Activated T-helper 2 cell treated with anti-CD3 and anti-CD28 coated beads, Interferon-gamma antibody, Interleukin-2, Interleukin-4, amounts not matched to agents 10 μg/mL and 5 μg/mL and 100 μg/mL, durations not matched to agents 14 hours and 24 hours and 36 hours (primary cell): ENCODE data around the gene LCE3A. TPM values are rescaled to one million over a fixed set of nuclear protein-coding genes. Genes with fewer than 3 reads are reported as not detected.
"Not testable (repeated sequence)": the region's sequence is repeated elsewhere in the genome, so short reads cannot be mapped to it uniquely, and the experiment has no call there.

Experiments
- DNase-seq: peaks from one replicate; pipeline ENCODE4 v3.0.0; 2021; ENCODE audit warnings: low spot score
- H3K27ac Mint-ChIP-seq: one replicate; pipeline ENCODE4 v1.8.0; 2021; ENCODE audit warnings: mixed read lengths
- H3K27me3 Mint-ChIP-seq: one replicate; pipeline ENCODE4 v1.8.0; 2021; ENCODE audit warnings: low read depth, mixed read lengths
- H3K36me3 Mint-ChIP-seq: one replicate; pipeline ENCODE4 v1.8.0; 2021; ENCODE audit warnings: low read depth, mixed read lengths
- H3K4me1 Mint-ChIP-seq: one replicate; pipeline ENCODE4 v1.8.0; 2021; ENCODE audit warnings: low read depth, mixed read lengths
- H3K4me3 Mint-ChIP-seq: one replicate; pipeline ENCODE4 v1.8.0; 2021; ENCODE audit warnings: low read depth, mild to moderate bottlenecking, moderate library complexity, mixed read lengths
- H3K9me3 Mint-ChIP-seq: one replicate; pipeline ENCODE4 v1.8.0; 2021; ENCODE audit warnings: mixed read lengths
- intact Hi-C: fragments of 100-400 bp; cut with micrococcal nuclease; formaldehyde crosslinking; loops from one replicate; pipeline ENCODE4 v1.15.1; 2023
- total RNA-seq: library from RNA; stranded (reverse); gene quantifications from 2 replicates; pipeline ENCODE4 v1.2.3, GENCODE V29; 2022

The LCE3A gene
- total RNA-seq, 1 donor from 2014 or later, result not detected

- Mint-ChIP-seq H3K4me1 (peaks cover 5% of the 10 kb centered on the region), H3K27ac (no peak overlapping the region), H3K4me3 (no peak overlapping the region), H3K9me3 (peaks cover 11% of the 10 kb centered on the region), H3K27me3 (peaks cover 9% of the 10 kb centered on the region), H3K36me3 (no peaks in the 10 kb centered on the region)
- DNase-seq, result no peak
- intact Hi-C loops, result no loop called here
Measured at GRCh38 chr1:152623203-152623844, 421 bp upstream of the LCE3A start.

- intact Hi-C loops, result no loop called here
- no peak for DNase-seq
- H3K4me1 Mint-ChIP-seq, result peaks cover 5% of the 10 kb centered on the region
Measured at GRCh38 chr1:152621993-152622392, 910 bp downstream of the LCE3A start.

GRCh38 chr1:152613511-152613910, 9.4 kb downstream of the LCE3A start, which contains the start of gene LCE3B:
Gene LCE3B, plus strand, starts transcription at chr1:152613811. Its CDS starts 0 bp downstream, at chr1:152613811.
- no peak within 1 kb of the TSS for H3K4me3 Mint-ChIP-seq
- intact Hi-C loops, result no loop called here
- no peaks in the 10 kb centered on the region for H3K27me3 Mint-ChIP-seq
- H3K9me3 Mint-ChIP-seq, result peaks cover 8% of the 10 kb centered on the region
- H3K4me1 Mint-ChIP-seq, result no peaks in the 10 kb centered on the region
- no peaks in the 10 kb centered on the region for H3K36me3 Mint-ChIP-seq
- DNase-seq, result no peak
- no peak within 1 kb of the TSS for H3K27ac Mint-ChIP-seq

More at GRCh38 chr1:152621993-152622392, 910 bp downstream of the LCE3A start:
- Mint-ChIP-seq H3K27me3 (peaks cover 5% of the 10 kb centered on the region), H3K9me3 (peaks cover 17% of the 10 kb centered on the region), H3K36me3 (no peaks in the 10 kb centered on the region), H3K4me3 (no peak overlapping the region), H3K27ac (no peak overlapping the region)

DNA sequence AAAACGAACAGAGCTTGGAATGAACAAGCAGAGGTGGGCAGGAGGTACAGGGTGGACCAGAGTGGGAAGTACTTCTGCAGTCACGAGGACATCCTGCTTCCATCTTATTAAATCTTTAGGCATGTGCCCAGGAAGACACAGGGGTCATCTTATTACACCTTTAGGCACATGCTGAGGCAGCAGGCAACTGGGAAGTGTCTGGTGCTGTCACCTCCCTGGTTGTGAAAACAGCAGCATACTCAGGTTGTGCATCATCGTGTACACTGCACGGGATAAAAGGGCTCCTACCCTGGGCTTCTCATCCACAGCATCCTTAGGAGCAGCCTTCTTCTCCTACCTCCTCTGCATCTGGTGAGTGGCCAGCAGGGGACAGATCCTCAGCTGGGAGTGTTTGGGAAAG, 23.0 kb downstream of the LCE3A start, which contains the start of gene LCE3C:
Gene LCE3C (plus strand): TSS at position 301 of the 400 bp plus-strand sequence. CDS start 498 bp downstream, outside the sequence.
- no peak for DNase-seq
- Mint-ChIP-seq H3K36me3 (no peaks in the 10 kb centered on the region), H3K4me1 (no peaks in the 10 kb centered on the region), H3K27ac (no peak within 1 kb of the TSS), H3K4me3 (no peak within 1 kb of the TSS), H3K27me3 (no peaks in the 10 kb centered on the region), H3K9me3 (no peaks in the 10 kb centered on the region)
- intact Hi-C loops, result no loop called here

DNA sequence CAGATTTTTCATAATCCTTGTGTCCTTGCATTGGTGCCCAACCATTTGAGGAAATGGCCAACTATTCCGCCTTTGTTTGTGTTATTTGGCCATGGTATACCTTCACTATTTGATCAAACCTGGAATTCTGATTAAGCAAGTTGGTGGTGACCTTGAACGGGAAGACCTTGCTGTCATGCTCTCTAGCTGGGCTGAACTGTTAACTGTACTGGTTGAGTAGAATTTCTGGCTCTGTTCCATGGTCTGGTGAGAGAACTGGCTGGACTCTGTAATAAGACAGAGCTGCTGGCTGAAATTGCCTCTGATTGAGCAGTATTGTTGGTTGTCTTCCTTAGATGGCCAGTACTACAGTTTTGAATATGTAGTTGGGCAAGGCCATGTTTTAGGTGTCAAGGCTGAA, 25.9 kb downstream of the LCE3A start:
- Mint-ChIP-seq H3K27me3 (no peaks in the 10 kb centered on the region), H3K4me1 (no peaks in the 10 kb centered on the region), H3K9me3 (no peaks in the 10 kb centered on the region), H3K27ac (no peak overlapping the region), H3K36me3 (no peaks in the 10 kb centered on the region), H3K4me3 (no peak overlapping the region)
- intact Hi-C loops, result no loop called here
- DNase-seq, result no peak

DNA sequence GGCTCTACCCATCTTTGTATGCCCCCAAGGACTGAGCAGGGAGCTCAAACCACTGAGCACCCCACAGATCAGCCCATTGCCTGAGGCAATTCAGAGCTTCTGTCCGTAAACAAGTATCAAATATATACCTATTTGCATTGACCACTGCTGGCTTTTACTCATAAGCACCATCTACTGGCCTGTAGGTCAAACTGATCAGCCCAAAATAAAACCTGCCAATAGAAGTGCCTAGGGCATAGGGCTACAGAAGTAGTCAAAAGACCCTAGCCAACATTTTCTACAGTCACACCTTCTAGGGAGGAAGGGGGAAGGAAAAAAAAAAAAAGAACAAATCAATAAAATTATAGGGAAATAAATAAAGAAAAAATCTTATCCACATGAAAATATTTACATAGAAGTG, 37.3 kb downstream of the LCE3A start:
- Mint-ChIP-seq H3K4me3 (no peak overlapping the region), H3K9me3 (no peaks in the 10 kb centered on the region), H3K36me3 (no peaks in the 10 kb centered on the region), H3K27me3 (no peaks in the 10 kb centered on the region), H3K27ac (no peak overlapping the region), H3K4me1 (no peaks in the 10 kb centered on the region)
- intact Hi-C loops, result no loop called here
- DNase-seq, result no peak

- no peak overlapping the region for H3K4me3 Mint-ChIP-seq
- H3K36me3 Mint-ChIP-seq, result no peaks in the 10 kb centered on the region
- peaks cover 3% of the 10 kb centered on the region for H3K4me1 Mint-ChIP-seq
- no peak for DNase-seq
- no peaks in the 10 kb centered on the region for H3K27me3 Mint-ChIP-seq
- intact Hi-C loops, result no loop called here
- H3K27ac Mint-ChIP-seq, result no peak overlapping the region
- H3K9me3 Mint-ChIP-seq, result no peaks in the 10 kb centered on the region
Measured at GRCh38 chr1:152582647-152583046, 40.3 kb downstream of the LCE3A start.

GRCh38 chr1:152580433-152580832, 42.5 kb downstream of the LCE3A start, which contains the start of gene LCE3D:
Gene LCE3D, minus strand, starts transcription at chr1:152580516. Its CDS starts 580 bp downstream, at chr1:152579936.
- intact Hi-C loops, result no loop called here
- Mint-ChIP-seq H3K36me3 (no peaks in the 10 kb centered on the region), H3K27ac (no peak within 1 kb of the TSS), H3K4me3 (no peak within 1 kb of the TSS), H3K27me3 (no peaks in the 10 kb centered on the region), H3K9me3 (no peaks in the 10 kb centered on the region), H3K4me1 (peaks cover 8% of the 10 kb centered on the region)
- DNase-seq, result no peak

- H3K27me3 Mint-ChIP-seq, H3K36me3 Mint-ChIP-seq, DNase-seq, H3K27ac Mint-ChIP-seq, intact Hi-C loops, H3K4me3 Mint-ChIP-seq, H3K4me1 Mint-ChIP-seq, H3K9me3 Mint-ChIP-seq: not testable (repeated sequence)
Measured at GRCh38 chr1:152579526-152579925, 43.4 kb downstream of the LCE3A start.

DNA sequence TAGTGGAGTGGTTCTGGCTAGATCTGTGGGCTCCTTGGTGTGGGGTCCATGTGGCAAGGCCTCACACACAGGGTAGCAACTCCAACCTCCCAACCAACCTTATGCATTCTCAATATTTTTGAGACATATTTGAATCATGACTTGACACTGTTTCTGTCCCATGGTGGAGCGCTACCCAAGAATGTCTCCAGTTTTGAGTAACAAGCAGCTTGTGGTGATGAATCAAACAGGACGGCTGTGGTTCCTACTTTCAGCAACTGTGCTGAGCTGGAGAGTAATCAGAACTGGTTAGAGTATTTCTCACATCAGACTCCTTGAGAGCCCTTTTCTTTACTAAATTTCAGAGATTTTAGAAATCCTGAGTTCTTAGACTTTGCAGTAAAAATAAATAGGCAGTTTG, 45.7 kb downstream of the LCE3A start:
- DNase-seq, result no peak
- intact Hi-C loops, result no loop called here
- H3K4me1 Mint-ChIP-seq, result peaks cover 8% of the 10 kb centered on the region
- no peaks in the 10 kb centered on the region for H3K36me3 Mint-ChIP-seq
- no peaks in the 10 kb centered on the region for H3K9me3 Mint-ChIP-seq
- no peak overlapping the region for H3K27ac Mint-ChIP-seq
- peaks cover 13% of the 10 kb centered on the region for H3K27me3 Mint-ChIP-seq
- no peak overlapping the region for H3K4me3 Mint-ChIP-seq

Other genes with a start within 250 kb of the LCE3A start
- gene CRNN, start 208.8 kb downstream of the LCE3A start, total RNA-seq, result not detected in 2 replicates
- gene LCE5A, start 112.3 kb downstream of the LCE3A start, total RNA-seq, result not detected in 2 replicates
- not detected in 2 replicates for gene CRCT1, start 108.6 kb downstream of the LCE3A start, total RNA-seq
- gene LCE3E, start 56.3 kb downstream of the LCE3A start, total RNA-seq, result not detected in 2 replicates
- not detected in 2 replicates for gene LCE3D, start 42.6 kb downstream of the LCE3A start, total RNA-seq
- gene LCE3C, start 22.9 kb downstream of the LCE3A start, total RNA-seq, result not detected in 2 replicates
- not detected in 2 replicates for gene LCE3B, start 9.3 kb downstream of the LCE3A start, total RNA-seq
- gene LCE2D, start 40.3 kb upstream of the LCE3A start, total RNA-seq, result not detected in 2 replicates
- not detected in 2 replicates for gene LCE2C, start 52.2 kb upstream of the LCE3A start, total RNA-seq
- gene LCE2B, start 63.0 kb upstream of the LCE3A start, total RNA-seq, result not detected in 2 replicates
- gene LCE2A, start 75.2 kb upstream of the LCE3A start, total RNA-seq, result not detected in 2 replicates
- not detected in 2 replicates for gene LCE4A, start 85.1 kb upstream of the LCE3A start, total RNA-seq
- not detected in 2 replicates for gene KPRP, start 134.9 kb upstream of the LCE3A start, total RNA-seq
- gene LCE1F, start 152.0 kb upstream of the LCE3A start, total RNA-seq, result not detected in 2 replicates
- gene LCE1E, start 163.2 kb upstream of the LCE3A start, total RNA-seq, result not detected in 2 replicates
- not detected in 2 replicates for gene LCE1D, start 173.6 kb upstream of the LCE3A start, total RNA-seq
- gene LCE1C, start 183.5 kb upstream of the LCE3A start, total RNA-seq, result not detected in 2 replicates
- not detected in 2 replicates for gene LCE1B, start 188.9 kb upstream of the LCE3A start, total RNA-seq
- gene LCE1A, start 204.4 kb upstream of the LCE3A start, total RNA-seq, result not detected in 2 replicates
- not detected in 2 replicates for gene LCE6A, start 219.8 kb upstream of the LCE3A start, total RNA-seq
- not detected in 2 replicates for gene LCE7A, start 236.9 kb upstream of the LCE3A start, total RNA-seq